Gastrocnemius medialis (tissue), 4 donors: ENCODE results near the gene GASK1A.

ENCODE experiments used
- CTCF ChIP-seq, 5 experiments: fragments of 450-650 bp in 3 of 5; fragments of 200-600 bp in 2 of 5; sonication (generic) in 2 of 5; IDR thresholded peaks in 4 of 5; conservative IDR thresholded peaks in 1 of 5; 1 replicate in 4 of 5; 2 replicates in 1 of 5; pipeline ENCODE4 v1.5.1; 2016 to 2019; ENCODE audit warnings: antibody characterized with exemption in 5 of 5, mild to moderate bottlenecking in 3 of 5, moderate library complexity in 3 of 5
- POLR2A ChIP-seq, 2 donors: fragments of 450-650 bp; IDR thresholded peaks; one replicate each; pipeline ENCODE4 v1.6.1; 2017; ENCODE audit warnings: antibody characterized with exemption in 2 of 2, mild to moderate bottlenecking in 2 of 2, moderate library complexity in 2 of 2

GRCh38 chr3:43098761-43099160 lies 119.7 kb downstream of the GASK1A start:
- no peak for TF ChIP-seq CTCF (IDR thresholded peaks at IDR 0.05 in 4 of 5, conservative IDR thresholded peaks at IDR 0.05 in 1 of 5)
- no peak for TF ChIP-seq POLR2A (IDR thresholded peaks at IDR 0.05)
